NCI-H526 (cell line): ENCODE data around the gene INPP5J.

Experiments
- DNase-seq, 2 experiments: peaks; one replicate each; lab custom pipeline; 2025; lab: John Stamatoyannopoulos, UW

The INPP5J gene

DNA sequence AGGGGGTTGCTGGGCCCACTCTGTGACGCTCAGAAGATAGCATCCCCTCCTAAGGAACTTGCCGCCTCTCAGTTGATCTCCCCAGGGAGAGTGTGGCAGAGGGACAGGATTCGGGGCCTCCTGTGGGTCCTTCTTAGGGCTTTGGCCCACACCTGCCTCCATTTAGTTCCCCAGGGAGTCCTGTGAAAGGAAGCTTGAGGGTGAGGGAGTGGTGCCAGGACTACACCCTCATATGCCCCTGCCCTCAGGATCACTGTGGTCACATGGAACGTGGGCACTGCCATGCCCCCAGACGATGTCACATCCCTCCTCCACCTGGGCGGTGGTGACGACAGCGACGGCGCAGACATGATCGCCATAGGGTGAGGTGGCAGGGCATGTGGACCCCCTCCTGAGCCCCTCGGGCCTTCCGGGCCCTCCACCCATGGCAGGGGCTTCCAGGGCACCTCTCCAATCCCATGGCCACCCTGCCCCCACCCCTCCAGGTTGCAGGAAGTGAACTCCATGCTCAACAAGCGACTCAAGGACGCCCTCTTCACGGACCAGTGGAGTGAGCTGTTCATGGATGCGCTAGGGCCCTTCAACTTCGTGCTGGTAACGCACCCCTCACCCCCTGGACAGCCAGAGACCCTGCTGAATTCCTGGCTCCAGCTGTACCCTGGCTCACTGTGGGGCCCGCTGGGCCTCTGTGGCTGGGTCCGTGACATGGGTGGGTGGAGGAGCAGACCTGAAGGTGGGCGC is 3.5 kb downstream of the INPP5J start:
- DNase-seq = no peak

DNA sequence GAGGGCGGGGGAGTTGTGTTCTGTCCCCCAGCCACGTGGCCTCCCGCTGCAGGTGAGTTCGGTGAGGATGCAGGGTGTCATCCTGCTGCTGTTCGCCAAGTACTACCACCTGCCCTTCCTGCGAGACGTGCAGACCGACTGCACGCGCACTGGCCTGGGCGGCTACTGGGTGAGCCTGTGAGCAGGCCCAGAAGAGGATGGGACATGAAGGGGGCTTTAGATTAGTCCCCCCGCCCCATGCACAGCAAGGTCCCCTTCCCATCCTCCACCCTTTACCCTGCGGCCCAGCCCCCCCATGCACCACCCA is 4.1 kb downstream of the INPP5J start:
- DNase-seq = no peak

DNA sequence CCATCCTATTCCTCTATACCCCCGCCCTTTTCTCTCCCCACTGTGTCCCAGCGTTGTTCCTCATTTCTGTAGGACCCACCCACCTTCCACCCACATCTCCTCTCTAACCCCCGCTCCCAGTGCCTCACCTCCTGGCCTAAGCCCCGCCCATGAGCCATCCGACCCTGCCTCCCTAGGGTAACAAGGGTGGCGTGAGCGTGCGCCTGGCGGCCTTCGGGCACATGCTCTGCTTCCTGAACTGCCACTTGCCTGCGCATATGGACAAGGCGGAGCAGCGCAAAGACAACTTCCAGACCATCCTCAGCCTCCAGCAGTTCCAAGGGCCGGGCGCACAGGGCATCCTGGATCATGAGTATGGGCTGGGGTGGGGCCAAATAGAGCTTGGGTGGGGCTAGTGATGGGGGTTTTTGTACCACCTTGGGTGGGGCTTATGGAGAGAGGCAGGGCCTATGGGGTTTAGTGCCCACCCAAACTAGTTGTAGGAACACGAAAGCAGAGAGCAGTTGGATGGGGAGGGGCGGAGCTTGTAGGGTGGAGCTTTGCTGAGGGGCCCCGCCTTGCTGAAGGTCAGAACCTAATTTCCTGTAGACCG is 4.5 kb downstream of the INPP5J start:
- DNase-seq = no peak

GRCh38 chr22:31128156-31128555 is 5.4 kb downstream of the INPP5J start:
- no peak for DNase-seq

DNA sequence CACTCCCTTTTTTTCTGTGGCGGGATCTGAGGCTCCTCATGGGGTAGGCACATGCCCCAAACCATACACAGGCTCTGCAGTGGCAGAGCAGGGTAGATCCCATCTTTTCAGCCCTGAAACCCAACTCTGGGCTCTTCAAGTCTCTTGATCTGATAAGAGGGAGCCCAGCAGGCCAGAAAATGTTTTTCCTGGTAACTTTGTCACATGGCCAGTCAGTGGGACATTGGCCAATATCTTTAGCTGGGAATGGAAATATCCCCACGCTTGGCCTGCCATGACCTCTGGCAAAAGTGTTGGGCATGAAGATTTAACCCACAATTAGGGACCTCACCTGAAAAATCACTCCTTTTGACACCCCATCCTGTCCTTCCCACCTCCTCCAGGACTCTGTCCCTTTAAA is 8.1 kb downstream of the INPP5J start:
- DNase-seq = no peak

GRCh38 chr22:31133911-31134310 is 11.1 kb downstream of the INPP5J start:
- no peak for DNase-seq

DNA sequence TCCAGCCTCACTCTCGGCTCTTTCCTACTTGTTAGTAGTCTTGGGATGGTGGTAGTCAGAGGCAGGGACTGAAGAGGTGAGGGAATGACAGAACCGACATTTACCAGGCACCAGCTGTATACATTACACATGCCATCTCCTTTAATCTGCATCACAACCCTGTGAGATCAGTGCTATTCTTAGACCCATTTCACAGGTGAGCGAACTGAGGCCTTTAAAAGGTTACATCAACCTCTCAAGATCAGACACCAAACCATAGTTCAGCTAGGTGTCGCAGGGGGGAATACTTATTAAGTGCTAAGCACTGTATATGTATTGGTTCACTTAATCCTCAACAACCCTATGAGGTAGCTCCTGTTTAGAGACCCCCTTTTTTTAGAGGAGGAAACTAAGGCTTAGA is 11.9 kb downstream of the INPP5J start:
- DNase-seq = no peak

DNA sequence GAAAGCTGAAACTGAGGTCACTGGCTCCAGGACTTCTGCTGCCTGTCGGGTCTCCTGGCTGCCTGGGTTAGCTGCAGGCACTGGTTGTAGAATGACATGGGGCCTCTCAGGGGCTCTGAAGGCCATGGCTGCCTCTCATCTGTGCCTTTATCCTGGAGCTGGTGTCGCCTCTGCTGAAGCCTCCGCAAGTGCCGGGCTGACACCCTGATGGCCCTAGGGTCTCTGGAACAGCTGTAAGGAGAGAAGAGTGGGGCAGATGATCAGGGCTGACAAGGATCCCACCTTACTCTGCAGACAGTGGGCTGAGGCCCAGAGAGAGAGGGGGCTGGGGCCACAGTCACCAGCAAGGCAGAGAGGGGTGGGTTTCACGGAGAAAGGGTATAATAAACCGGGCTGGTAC is 12.9 kb downstream of the INPP5J start:
- DNase-seq = no peak

- DNase-seq = no peak
Measured at GRCh38 chr22:31136155-31136554, 13.4 kb downstream of the INPP5J start.

DNA sequence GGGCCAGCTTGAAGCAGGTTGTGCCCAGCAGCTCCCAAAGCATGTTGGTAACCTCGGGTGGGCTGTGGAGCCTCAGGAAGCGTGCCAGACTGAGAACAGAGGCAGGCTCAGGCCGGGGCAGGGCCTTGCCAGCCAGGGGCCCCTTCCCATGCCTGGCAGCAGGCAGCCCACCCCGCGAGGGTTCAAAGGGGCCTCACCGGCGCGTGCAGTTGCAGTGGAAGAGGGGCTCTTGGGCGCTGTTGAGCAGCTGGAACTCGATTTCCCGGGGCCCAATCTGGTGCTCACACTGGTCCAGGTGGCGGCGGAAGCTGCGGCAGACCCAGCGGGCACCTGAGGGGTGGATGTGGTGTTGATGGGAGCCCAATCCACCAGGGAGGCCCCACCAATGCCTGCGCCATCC is 13.9 kb downstream of the INPP5J start:
- no peak for DNase-seq

- DNase-seq = no peak
Measured at GRCh38 chr22:31137721-31138120, 15.0 kb downstream of the INPP5J start.

- no peak for DNase-seq
Measured at GRCh38 chr22:31138126-31138525, 15.4 kb downstream of the INPP5J start.

DNA sequence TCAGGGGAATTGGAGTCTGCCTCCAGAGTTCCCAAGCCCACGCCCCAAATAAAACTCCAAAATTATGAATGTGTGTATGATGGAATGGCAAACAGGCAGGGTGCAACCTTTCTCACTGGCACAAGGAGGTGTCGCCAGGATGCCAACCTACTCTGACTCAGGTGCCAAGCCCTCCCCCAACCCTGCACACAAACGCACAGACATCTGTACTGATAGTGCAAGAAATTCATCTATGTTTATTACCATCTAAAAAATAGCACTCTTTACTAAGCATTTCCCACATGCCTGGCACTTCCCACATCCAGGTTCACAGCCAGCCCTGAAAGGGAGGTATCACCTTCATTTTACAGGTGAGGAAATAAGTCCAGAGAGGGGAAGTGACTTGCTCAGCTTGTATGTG is 16.3 kb downstream of the INPP5J start:
- DNase-seq = no peak

DNA sequence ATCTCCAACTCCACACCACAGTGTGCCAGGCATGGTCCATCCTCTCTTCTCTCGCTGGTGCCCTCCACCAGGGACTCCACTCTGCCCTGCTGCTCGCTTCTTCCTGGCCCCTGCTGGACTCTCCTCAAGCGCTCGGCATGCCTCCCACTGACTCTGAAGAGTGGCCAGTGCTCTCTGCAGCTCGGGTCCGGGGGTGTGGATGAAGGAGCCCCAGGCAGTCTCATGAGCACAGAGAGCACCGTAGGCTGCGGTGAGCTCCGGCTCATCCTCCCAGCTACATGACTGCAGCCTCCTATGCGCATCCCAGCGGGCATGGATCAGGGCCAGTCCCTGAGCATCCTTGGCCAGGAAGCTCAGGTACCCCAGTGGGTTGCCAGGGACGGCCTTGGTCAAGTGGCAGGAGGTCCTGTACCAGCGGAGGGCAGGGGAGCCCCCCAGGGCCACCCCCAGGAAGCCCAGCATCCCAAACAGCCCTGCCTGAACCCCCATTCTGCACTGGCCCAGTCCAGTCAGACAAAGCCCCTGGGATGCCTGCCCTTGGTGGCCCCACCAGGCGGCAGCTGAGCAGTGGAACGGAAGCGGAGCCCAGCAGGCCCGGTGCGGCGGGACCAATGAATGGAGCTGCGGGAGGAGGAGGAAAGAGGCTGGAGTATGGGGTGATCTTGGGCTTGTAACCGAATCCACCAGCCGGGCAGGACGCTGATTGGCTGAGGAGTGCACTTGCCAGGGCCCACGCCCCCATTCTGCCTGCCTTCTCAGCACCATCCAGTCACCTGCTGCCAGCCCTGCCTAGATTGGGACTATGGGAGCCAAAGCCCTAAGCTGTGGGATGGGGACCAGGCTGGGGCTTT is 17.3 kb downstream of the INPP5J start, which contains the start of gene PLA2G3:
PLA2G3 (minus strand) TSS at position 643 of the 851 bp plus-strand sequence; CDS start at position 489, 154 bp downstream.
- DNase-seq = peak; percentile 21 to 56

DNA sequence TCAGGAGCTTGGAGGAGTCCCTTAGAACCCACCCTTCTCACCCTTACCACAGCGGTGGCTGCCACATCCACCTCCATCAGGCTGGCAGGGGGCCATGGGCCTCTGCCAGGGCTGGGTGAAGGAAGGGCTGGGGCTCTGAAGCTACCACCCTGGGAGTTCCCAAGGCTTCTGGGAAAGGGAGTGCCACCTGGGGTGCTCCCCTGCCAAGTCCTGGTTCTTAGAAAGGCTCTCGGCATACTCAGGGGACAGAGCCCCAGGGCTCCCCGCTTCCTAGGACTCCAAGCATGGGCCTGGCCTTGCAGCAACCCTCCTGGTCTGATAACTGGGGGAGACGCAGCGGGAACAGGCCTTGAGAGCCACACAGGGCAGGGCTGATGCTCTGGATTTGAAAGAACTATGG is 18.0 kb downstream of the INPP5J start:
- no peak for DNase-seq

DNA sequence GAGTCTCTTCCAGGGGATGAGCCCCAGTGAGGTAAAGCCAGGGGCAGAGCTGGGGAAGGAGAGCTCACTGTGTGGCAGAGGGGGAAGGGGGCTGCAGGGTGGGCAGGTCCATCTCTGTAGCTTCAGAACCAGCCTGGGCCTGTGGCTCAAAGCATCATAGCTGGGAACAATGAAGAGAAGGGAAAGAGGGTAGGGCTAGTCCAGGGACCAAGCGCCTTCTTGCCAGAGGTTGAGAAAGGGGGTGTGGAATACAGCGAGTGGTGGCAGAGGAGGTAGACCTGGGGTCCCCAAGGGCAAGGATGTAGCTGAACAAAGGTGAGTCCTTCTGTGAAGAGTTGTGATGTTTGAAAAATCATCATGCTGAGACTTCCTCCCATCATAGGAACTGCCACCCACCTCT is 18.8 kb downstream of the INPP5J start:
- DNase-seq = no peak

- DNase-seq = no peak
Measured at GRCh38 chr22:31142285-31142684, 19.5 kb downstream of the INPP5J start.

DNA sequence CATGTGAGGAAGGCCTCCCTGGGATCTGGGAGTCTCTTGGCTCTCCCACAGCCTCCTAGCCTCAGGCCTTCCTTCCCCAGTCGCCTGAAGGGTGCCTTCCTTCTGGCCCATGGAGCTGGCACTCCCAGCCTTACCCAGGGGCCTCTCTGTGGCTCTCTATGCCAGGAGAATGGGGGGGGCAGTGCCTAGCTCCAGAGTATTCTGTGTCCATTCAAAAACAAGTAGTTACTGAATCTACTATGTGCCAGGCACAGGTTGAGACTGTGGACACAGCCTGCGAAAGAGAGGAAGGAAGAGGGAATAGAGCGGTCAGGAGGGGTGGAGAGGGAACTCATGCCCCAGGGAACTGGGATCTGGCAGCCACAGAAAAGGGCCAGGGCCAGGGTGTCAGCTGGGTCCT is 20.3 kb downstream of the INPP5J start:
- no peak for DNase-seq

GRCh38 chr22:31143537-31143936 is 20.8 kb downstream of the INPP5J start:
- no peak for DNase-seq

DNA sequence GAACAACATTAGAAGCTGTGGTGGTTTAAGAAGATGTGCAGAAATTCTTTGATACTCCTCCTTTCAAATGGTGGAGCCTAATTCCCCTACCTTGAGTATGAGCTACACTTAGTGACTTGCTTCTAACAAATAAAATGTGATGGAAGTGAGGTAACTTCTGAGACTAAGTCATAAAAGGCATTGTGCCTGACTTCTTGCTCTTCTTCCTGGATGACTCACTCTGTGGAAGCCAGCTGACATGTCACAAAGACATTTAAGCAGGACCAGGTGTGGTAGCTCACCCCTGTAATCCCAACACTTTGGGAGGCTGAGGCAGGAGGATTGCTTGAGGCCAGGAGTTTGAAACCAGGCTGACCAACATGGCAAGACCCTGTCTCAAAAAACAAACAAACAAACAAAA is 21.5 kb downstream of the INPP5J start:
- no peak for DNase-seq

GRCh38 chr22:31148488-31148887 is 25.7 kb downstream of the INPP5J start:
- DNase-seq = no peak

GRCh38 chr22:31148953-31149627 is 26.3 kb downstream of the INPP5J start:
- peak; percentile 41 to 80 for DNase-seq

- no peak for DNase-seq
Measured at GRCh38 chr22:31150615-31151014, 27.8 kb downstream of the INPP5J start.
